GM21576 (cell line): ENCODE data around the gene SINHCAF.
"Not testable (repeated sequence)": the region's sequence is repeated elsewhere in the genome, so short reads cannot be mapped to it uniquely, and the experiment has no call there.

Experiments
- ATAC-seq: cut with Tn5 transposase; IDR thresholded peaks from one replicate; pipeline ENCODE4 v1.9.1; 2021; ENCODE audit warnings: mild to moderate bottlenecking, moderate library complexity; ENCODE audit not compliant: unreplicated experiment

Gene SINHCAF

DNA sequence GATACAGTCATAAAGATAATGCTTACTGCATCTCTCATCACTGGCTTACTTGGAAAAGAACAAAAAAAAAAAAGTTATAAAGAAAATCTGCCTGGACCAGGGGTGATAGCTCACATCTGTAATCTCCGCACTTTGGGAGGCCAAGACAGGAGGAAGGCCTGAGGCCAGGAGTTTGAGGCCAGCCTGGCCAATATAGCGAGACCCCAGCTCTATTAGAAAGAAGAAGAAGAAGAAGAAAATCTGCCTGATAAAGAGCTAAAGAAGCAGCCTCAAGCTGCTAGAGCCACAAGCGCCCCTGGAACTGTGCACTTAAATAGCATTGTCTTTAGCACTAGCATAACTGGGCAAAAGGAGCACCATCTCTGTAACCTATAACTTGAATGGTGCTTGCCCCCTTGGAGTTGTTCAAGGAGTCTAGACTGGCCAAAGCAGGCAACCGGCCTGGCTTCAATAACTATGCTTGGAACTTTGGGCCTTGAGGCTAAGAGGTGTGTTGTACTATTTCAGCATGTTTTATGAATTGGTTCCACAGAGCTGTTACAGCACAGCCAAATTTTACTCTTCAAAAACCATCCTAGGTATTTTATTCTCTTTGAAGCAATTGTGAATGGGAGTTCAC is 53.2 kb downstream of the SINHCAF start:
- ATAC-seq, result no peak

DNA sequence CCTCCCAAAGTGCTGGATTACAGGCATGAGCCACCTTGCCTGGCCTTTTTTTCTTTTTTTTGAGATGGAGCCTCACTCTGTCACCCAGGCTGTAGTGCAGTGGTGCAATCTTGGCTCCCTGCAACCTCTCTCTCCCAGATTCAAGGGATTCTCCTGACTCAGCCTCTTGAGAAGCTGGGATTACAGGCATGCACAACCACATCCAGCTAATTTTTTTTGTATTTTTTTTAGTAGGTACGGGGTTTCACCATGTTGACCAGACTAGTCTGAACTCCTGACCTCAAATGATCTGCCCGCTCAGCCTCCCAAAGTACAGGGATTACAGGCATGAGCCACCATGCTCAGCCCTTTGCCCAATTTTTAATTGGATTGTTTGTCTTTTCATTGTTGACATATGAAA is 58.0 kb downstream of the SINHCAF start:
- ATAC-seq, result no peak

DNA sequence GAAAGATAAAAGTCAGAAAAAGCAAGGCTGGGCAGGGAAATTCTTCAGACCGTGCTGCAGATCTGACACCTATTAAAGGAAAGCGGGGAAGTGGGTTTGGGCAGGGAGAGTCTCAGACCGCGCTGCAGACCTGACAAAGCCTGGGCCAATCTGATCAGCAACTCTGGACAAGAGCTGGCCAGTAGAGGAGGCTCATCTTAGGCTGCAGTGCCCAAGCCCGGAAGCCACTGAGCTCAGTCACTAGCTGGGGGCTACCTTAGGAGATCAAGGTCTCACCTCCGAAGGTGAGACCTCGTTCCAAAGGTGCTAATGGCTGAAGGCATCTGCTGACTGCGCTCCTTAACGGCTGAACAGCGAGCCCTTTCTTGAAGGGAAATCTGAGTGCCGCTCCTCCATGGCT is 60.2 kb downstream of the SINHCAF start:
- no peak for ATAC-seq

DNA sequence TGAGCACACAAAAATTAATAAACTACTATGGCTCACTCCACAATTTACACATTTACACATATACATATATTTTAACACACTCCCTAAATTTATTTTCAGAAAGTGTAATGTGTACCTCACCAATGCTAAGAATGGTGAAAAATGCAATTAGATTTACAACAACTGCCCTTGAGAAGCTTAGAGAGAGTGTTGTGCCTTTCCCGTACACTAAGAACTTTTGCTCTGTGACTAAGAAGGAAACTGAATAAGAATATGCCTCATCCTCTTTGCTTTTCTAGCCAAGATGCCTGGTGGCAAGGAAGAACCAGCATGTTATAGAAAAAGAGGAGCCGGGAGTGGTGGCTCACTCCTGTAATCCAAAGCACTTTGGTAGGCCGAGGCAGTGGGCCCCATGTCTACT is 62.3 kb downstream of the SINHCAF start:
- ATAC-seq, result no peak

DNA sequence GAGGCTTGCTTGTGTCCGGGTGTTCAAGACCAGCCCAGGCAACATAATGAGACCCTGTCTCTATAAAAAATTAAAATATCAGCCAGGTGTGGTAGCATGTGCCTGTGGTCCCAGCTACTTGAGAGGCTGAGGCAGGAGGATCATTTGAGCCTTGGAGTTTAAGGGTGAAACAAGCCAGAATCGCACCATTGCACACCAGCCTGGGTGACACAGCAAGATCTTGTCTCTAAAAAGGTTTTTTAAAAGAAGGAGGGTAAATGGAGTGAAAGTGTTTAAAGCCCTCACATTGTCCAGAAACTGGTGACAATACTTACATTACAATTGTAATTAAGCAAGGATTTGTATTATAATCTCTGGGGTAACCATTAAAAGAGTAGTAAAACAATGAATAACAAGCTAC is 64.2 kb downstream of the SINHCAF start:
- ATAC-seq, result no peak

DNA sequence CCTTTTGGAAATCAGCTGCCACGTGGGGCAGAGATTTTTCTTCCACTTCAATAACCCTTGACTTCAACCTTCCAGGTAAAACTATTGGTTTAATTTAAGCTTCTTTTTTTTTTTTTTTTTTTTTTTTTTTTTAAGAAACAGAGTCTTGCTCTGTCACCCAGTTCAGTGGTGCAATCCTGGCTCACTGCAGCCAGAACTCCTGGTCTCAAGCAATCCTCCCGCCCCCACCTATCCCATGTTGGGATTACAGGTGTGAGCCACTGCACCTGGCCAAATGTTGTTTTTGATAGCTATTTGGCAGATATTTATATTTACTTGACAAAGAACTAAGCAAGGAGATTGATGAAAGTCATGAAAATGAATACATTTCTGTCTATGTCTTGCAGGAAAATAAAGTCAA is 65.1 kb downstream of the SINHCAF start:
- no peak for ATAC-seq

DNA sequence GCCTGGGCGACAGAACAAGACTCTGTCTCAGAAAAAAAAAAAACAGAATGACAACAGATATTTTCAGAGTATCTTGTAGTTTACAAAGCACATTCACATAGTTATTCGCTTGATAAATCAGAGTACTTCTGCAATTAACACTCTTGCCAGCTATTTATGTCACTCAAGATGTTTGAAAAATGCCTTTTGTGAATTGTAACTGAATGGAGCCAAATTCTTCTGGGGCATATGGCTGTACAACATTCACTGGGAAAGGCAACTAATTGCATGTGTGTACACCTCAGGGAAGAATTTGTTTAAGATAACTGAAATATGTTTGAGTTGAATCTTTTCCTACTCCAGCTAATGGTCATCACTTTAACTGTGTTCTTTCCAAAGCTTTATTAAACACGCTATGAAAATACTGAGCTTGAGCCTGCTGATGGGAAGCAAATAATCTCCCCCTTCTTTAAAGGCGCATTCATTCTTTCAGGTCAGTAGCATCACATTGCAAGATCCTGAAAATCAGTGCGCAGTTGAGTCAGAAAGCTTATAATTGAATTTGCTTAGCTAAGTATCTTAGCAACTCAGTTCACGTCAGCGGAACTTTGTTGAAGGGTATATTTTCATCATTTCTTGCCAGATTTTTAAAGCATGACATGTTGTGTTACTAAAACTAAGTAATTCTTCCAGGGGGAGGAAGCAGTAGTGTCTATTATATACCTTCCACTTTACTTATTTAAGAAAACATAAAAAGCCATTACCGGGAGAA is 66.6 kb downstream of the SINHCAF start:
- ATAC-seq, result no peak

DNA sequence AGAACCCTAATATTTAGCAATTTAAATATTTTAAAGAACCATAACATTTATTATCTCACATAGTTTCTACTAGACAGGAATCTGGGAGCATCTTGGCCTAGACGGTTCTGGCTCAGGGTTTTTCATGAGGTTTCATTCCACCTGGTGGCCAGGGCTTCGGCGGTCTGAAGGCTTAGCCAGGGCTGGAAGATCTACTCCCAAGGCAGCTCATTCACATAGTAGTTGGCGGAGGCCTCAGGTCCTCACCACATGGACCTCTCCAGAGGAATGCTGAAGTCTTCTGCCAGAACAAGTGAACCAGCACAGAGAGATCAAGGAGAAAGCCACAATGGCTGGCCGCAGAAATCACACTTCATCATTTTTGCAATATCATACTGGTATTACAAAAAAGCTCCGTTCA is 68.2 kb downstream of the SINHCAF start:
- ATAC-seq, result no peak

DNA sequence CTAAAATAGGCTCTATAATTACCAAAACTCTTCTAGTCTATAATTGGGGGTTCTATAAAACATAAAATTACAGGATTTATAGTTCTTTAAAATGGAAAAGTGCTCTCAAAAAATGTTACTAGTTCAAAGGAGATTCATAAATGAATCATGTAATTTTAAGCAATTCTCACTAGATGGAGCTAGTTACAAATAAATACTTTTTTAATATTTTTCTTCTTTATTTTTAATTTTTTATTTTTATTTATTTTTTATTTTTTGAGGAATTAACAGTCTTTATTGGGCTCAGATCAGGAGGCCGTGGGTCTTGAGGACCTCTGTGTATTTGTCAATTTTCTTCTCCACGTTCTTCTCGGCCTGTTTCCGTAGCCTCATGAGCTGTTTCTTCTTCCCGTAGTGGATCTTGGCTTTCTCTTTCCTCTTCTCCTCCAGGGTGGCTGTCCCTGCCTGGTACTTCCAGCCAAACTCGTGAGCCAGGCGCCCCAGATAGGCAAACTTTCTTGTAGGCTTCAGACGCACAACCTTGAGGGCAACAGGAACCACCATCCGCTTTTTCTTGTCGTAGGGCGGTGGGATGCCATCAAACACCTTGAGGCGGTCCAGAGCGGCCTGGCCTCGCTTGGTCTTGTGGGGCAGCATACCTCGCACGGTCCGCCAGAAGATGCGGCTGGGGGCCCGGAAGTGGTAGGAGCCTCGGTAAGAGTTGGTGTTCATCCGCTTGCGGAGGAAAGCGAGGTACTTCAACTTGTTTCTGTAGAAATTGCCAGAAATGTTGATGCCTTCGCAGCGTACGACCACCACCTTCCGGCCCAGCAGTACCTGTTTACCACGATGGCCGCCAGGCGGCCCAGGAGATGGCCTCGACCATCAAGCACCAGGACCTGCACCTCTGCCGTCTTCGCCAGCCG is 74.0 kb downstream of the SINHCAF start:
- ATAC-seq, result not testable (repeated sequence)

DNA sequence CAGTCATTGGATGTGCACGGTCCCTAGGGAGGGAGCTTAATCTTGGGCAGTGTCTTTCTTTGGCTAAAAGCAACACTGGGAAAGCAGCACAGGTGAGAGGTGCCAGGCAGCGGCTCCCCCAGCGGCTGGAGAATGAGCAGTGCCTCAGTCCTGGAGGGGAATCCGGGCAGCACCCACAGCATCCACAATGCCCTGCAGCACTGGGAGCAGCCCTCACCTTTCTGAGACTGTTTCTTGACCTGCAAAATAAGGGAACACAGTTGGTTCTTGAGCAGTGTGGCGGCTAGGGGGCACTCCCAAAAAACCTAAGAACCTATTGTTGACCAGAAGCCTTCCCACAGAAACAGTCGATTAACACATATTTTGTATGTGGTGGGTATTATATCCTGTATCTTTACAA is 75.8 kb downstream of the SINHCAF start:
- no peak for ATAC-seq

DNA sequence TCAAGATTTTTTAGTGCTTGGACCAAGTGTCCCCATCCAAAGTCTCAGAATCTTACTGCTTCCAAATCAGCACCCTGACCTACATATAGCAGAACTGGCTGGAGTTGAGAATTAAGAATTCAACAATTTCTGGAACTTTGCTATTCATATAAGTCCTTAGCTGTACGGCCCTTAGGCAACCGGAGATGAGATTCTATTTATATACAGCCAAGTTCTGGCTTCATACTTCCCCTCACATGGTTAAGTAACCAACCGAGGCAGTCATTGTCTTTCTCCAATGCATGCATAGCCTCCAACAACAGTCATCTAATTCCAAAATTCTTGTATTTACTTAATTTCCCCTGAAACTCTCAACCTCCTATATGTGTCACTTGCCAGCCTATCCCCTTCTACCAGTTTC is 76.6 kb downstream of the SINHCAF start:
- ATAC-seq, result no peak

DNA sequence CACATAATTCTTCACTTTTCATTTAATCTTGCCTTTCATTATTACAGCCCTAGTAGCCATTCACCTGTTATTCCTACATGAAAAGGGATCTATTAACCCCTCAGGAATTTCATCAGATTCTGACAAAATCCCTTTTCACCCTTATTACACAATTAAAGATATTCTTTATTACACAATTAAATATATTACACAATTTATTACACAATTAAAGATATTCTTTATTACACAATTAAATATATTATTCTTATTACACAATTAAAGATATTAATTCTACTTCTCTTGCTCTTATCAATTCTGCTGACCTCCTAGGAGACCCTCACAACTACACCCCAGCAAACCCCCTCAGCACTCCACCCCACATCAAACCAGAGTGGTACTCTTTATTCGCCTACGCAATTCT is 77.1 kb downstream of the SINHCAF start:
- no peak for ATAC-seq

DNA sequence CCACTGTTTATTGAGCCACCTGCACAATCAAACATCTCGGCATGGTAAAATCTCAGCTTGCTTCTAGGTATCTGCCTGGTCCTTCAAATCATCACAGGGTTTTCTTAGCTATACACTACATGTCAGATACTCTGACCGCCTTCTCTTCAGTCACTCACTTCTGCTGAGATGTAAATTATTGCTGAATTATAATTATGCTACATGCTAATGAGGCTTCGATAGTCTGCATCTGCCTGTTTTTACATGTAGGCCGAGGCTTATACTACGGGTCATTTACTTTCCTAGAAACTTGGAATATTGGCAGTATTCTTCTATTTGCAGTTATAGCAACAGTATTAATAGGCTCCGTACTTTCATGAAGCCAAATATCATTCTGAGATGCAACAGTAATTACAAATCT is 77.6 kb downstream of the SINHCAF start:
- ATAC-seq, result no peak

DNA sequence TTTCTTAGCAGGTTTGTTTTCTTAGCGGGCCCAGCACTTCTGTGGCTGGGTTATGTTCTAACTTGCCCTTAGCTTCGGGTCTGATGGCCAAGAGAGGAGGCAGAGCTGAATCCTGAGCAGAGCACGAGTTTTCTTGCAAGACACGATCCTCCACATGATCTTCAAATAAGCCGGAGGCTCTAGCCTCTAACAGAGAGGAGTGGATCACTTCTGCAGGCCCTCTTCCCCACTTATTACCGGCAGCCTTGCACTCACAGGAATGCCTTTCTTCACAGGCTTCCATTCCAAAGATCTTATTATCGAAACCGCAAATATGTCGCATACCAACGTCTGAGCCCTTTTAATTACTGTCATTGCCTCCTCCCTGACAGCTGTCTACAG is 79.5 kb downstream of the SINHCAF start:
- no peak for ATAC-seq

DNA sequence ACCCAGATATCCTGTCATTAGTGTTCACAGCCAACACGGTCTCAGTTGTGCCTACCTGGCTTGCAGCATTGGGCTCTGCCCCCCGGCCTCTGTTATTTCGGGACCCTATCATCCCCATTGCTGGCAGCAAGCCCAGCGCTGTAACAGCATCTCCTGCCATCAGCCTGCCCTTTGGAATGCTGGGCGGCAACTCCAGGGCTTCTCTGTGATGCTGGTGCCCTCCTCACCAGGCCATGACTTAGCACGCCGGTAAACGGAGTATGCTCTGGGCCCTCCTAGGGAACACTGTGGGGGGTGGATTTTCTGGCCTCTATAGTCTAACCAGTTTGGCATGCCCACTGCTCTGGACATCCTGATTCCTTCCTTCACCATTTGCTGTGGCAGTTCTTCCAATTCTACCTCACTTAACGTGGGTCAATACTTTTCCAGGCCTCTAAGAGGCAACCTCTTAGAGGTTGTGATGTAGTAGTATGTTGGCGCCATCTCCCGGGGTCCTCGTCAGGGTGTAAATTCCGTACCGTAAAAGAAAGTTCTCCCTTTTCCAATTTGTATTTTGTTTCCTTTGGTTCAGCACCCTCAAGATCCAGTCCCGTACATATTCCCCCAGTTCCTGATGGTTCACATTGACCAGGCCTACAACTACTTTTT is 80.0 kb downstream of the SINHCAF start:
- no peak for ATAC-seq

DNA sequence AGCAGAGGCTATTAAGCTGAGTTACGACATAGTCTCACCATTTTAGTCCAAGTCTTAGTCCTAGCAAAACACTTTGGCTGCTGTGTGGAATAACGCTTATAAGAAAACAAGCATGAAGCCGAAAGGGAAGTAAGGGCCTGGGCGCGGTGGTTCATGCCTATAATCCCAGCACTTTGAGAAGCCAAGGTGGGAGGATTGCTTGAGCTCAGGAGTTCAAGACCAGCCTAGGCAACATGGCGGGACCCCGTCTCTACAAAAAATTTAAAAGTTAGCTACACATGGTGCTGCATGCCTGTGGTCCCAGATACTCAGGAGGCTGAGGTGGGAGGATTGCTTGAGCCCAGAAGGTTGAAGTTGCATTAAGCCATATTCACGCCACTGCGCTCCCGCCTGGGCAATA is 83.5 kb downstream of the SINHCAF start:
- ATAC-seq, result not testable (repeated sequence)

DNA sequence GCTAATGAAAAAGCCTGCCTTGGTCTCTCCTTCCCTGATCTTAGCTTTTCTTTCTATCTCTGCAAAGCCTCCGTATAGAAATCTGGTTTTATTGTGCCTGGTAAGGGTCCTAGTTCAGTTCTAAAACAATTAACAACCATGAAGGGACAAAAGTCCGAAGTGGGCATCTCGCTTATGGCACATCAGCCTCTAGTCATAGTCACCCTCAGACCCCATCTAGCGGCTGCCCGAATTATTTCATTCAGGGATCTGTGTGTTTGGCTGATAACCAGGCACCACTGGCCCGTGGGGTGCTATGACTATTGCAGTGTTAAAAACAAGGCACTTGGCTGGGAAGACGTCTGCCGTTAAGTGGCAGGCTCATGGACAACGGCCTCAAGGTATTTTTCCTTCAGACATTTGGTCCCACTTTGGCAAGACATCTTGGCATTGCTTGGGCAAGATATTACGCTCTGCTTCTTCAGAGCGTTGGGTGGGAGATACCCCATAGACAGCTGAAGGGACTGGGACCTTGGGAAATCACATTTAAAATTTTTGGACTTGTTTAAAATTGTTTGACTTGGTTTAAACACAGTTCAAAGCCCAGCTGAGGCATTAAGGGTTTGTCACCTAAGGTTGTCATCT is 87.1 kb downstream of the SINHCAF start:
- peak; percentile 83 for ATAC-seq

DNA sequence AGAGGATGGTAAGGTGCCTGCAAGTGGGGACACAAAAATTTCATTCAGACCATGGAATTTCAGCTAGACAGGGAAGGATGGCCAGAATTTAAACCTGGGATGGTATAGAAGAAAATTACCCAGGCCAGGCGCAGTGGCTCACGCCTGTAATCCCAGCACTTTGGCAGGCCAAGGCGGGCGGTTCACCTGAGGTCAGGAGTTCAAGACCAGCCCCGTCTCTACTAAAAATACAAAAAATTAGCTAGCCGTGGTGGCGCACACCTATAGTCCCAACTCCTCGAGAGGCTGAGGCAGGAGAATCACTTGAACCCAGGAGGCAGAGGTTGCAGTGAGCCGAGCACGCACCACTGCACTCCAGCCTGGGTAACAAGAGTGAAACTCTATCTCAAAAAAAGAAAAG is 87.6 kb downstream of the SINHCAF start:
- ATAC-seq, result peak; percentile 28

DNA sequence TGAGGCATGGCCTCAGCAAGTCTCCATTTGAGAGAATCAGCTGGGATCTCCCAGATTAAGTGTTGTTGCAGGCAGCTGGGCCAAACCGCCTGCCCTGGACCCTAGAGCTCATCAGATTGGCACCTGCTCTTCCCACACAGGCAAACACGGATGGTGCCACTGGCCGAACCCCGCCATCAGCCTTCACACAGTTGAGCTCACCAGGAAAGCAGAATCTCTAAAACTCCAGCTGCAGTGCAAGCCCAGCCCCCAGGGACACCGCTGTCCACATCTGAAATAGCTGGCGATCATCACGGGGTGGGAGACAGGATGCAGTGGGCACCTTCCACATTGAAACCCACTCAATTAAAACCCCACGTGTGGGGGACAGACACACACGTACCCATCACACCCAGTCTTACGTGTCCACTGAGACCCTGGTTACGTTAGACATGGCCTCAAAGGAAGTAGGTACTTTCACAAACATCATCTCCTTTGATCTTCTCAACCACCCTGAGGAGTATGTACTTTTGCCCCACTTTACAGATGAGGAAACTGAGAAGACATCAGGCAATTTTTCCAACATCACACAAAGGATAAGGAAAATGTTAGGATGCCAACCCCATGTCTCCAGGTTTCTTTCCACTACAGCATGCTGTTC is 88.8 kb downstream of the SINHCAF start:
- ATAC-seq, result no peak

DNA sequence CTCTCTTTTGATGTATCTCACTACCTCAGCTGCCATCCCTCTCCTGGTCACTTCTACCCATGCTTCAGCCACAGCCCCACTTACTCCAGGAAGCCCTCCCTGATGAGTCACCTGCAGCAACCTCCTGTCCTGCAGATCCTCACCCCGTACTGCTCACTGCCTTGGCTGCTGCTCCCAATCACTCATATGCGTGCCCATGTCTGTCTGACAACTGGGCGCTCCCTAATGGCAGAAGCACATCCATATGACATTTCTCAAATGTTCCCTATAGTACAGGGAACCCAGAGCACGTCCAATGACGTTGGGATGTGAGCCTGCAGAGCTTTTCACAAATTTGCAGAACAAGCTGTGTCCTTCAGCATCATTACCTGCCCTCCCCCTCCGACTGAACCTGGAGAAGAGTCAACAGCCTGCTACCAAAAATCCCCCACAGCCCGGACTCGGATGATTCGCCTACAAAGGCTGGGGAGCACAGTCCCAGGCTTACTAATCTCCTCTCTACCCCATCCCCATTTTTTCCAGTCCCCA is 90.0 kb downstream of the SINHCAF start:
- no peak for ATAC-seq
